ENCODE results near the gene MTCL1. TPM values are rescaled to one million over a fixed set of nuclear protein-coding genes. Genes with fewer than 3 reads are reported as not detected.

Gene MTCL1
- total and polyA plus RNA-seq, 5 donors from 2014 or later = 0.20 TPM; not detected in 4

DNA sequence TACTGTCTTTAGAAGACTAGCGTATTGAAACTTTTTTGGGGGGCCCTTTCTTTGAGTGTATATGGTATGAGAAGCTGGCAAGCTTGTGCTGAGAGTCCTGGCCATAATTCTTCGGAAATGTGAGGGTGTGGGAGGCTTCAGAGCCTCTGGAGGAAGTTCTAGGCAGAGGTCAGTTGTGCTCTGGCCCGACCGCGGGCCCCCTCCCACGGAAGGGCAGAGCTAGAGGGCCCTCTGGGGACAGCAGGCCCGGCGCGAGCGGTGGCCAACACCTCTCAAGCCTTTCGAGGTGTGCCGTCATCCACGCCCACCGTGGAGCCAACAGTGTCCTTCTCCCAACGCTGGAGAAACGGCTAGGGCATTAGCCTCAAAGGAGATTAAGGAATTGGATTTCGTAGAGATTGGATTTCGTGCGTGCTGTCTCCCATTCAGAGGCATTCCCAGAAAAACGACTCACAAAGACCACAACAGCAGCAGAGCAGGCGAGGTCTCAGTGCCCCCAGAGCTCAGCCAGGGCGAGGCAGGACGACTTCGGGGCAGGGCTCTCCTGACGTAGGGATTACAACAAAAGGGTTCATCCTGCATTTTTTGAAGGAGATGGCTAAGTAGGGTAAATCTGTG is 2.2 kb upstream of the MTCL1 start:
- Mint-ChIP-seq H3K4me1 (peaks cover 0 to 27% (median 8%) of the 10 kb centered on the region in 4 donors), H3K27me3 (peaks cover 68% of the 10 kb centered on the region), H3K27ac (no peak overlapping the region), H3K36me3 (no peaks in the 10 kb centered on the region), H3K9me3 (no peaks in the 10 kb centered on the region), H3K4me3 (peak overlapping the region; percentile 29 to 79 (median 45))
- no peak overlapping the region for H3K4me3 ChIP-seq (ENCODE audit: low read depth, low read length)
- H3K4me1 ChIP-seq (ENCODE audit: control insufficient read depth, insufficient read depth, low read length, poor library complexity, severe bottlenecking) = peaks cover 18% of the 10 kb centered on the region
- peaks cover 16% of the 10 kb centered on the region for H3K27me3 ChIP-seq (ENCODE audit: control insufficient read depth, insufficient read depth, low read length)
- no peaks in the 10 kb centered on the region for H3K9me3 ChIP-seq (ENCODE audit: control insufficient read depth in 2 of 2, low read length in 2 of 2)
- H3K36me3 ChIP-seq (ENCODE audit: control insufficient read depth, insufficient read depth, low read length) = no peaks in the 10 kb centered on the region
- H3K27ac ChIP-seq (ENCODE audit: insufficient read depth, low read length, poor library complexity, severe bottlenecking) = no peak overlapping the region
- no peak for ATAC-seq (ENCODE audit: low read depth in 2 of 2)
- DNase-seq = no peak

DNA sequence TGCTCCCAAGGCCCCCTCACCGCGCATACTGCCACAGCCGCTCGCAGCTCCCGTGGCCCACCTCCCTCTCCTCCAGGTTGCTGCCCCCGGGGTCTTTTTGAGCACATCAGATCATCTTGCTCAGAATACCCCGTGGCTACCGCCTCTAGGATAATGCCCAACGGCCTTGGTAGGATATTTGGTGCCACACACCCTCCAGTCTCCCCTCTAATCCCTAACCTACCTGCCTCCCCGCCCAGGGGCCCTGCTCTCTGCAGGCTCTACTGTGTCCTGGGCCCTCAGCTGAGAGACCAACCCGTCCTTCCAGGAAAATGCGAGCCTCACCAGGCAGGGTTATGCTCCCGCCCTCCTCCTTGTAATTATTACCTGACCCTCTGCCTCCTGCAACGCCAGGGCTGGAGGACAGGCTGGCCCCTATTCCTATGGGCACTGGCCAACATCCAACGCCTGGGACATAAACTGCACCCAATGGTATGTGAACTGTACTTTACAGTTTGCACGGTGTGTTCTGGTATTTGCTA is 1.5 kb upstream of the MTCL1 start:
- H3K36me3 Mint-ChIP-seq = no peaks in the 10 kb centered on the region
- ATAC-seq (ENCODE audit: low read depth in 2 of 2) (no peak), DNase-seq (no peak)
- H3K9me3 ChIP-seq (ENCODE audit: control insufficient read depth in 2 of 2, low read length in 2 of 2) = no peaks in the 10 kb centered on the region
- H3K27me3 Mint-ChIP-seq = peaks cover 74% of the 10 kb centered on the region
- H3K4me1 Mint-ChIP-seq = peaks cover 0 to 27% (median 8%) of the 10 kb centered on the region in 4 donors
- peaks cover 22% of the 10 kb centered on the region for H3K27me3 ChIP-seq (ENCODE audit: control insufficient read depth, insufficient read depth, low read length)
- no peak overlapping the region for H3K27ac Mint-ChIP-seq
- no peaks in the 10 kb centered on the region for H3K36me3 ChIP-seq (ENCODE audit: control insufficient read depth, insufficient read depth, low read length)
- H3K4me3 Mint-ChIP-seq = peak overlapping the region; percentile 79 to 95 (median 90)
- H3K4me3 ChIP-seq (ENCODE audit: low read depth, low read length) = no peak overlapping the region
- H3K4me1 ChIP-seq (ENCODE audit: control insufficient read depth, insufficient read depth, low read length, poor library complexity, severe bottlenecking) = peaks cover 18% of the 10 kb centered on the region
- H3K27ac ChIP-seq (ENCODE audit: insufficient read depth, low read length, poor library complexity, severe bottlenecking) = no peak overlapping the region
- no peaks in the 10 kb centered on the region for H3K9me3 Mint-ChIP-seq

DNA sequence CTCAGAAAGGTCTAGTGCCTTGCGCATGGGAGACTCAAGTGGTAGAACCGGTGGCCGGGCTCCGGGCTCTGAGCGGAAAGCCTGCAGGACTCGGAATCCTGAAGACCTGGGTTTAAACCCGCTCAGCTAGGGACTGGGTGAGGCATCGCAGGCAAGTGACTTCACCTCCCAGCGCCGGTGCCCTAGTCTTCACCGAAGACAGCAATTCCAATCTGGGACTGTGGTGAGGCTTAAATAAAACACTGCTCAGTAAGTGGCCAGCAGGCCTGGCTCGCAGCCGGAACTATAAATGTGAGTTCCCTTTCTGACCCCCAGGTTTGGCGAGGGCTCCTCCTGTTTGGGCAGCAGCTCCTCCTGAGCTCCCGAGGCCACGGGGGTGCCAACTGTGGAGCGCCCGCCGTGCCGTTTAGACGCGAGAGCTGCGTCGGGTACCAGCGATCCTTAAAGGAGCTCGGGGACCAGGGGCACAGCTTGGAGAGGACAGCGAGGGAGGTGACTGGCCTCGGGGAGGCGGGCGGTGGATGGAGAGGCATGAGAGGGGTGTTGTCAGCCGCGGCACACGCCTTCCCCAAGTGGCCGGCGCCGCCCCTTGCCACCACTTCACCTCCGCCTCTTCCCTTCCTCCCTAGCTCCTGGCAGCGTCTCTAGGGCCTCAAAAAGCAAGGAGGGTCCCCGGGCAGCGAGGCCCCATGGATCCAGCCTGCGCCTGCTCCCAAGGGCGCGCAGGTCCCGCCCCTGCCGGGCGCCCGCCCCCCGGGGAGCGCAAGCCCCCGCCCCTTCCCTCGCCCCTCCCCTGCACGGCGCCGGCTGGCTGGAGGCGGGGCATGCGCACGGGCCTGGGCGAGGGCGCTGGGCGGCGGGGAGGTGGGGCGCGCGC is 757 bp upstream of the MTCL1 start:
- no peaks in the 10 kb centered on the region for H3K36me3 Mint-ChIP-seq
- H3K4me1 ChIP-seq (ENCODE audit: control insufficient read depth, insufficient read depth, low read length, poor library complexity, severe bottlenecking) = peaks cover 18% of the 10 kb centered on the region
- ATAC-seq (ENCODE audit: low read depth in 2 of 2) = peak; percentile 86 to 87
- H3K27ac ChIP-seq (ENCODE audit: insufficient read depth, low read length, poor library complexity, severe bottlenecking) = no peak overlapping the region
- H3K9me3 ChIP-seq (ENCODE audit: control insufficient read depth in 2 of 2, low read length in 2 of 2) = no peaks in the 10 kb centered on the region
- no peak overlapping the region for H3K27ac Mint-ChIP-seq
- peaks cover 22% of the 10 kb centered on the region for H3K27me3 ChIP-seq (ENCODE audit: control insufficient read depth, insufficient read depth, low read length)
- H3K4me3 Mint-ChIP-seq = peak overlapping the region; percentile 79 to 95 (median 90)
- peak; percentile 71 to 80 (median 72) for DNase-seq
- peaks cover 76% of the 10 kb centered on the region for H3K27me3 Mint-ChIP-seq
- H3K4me3 ChIP-seq (ENCODE audit: low read depth, low read length) = no peak overlapping the region
- H3K4me1 Mint-ChIP-seq = peaks cover 0 to 27% (median 8%) of the 10 kb centered on the region in 4 donors
- H3K9me3 Mint-ChIP-seq = no peaks in the 10 kb centered on the region
- H3K36me3 ChIP-seq (ENCODE audit: control insufficient read depth, insufficient read depth, low read length) = no peaks in the 10 kb centered on the region

DNA sequence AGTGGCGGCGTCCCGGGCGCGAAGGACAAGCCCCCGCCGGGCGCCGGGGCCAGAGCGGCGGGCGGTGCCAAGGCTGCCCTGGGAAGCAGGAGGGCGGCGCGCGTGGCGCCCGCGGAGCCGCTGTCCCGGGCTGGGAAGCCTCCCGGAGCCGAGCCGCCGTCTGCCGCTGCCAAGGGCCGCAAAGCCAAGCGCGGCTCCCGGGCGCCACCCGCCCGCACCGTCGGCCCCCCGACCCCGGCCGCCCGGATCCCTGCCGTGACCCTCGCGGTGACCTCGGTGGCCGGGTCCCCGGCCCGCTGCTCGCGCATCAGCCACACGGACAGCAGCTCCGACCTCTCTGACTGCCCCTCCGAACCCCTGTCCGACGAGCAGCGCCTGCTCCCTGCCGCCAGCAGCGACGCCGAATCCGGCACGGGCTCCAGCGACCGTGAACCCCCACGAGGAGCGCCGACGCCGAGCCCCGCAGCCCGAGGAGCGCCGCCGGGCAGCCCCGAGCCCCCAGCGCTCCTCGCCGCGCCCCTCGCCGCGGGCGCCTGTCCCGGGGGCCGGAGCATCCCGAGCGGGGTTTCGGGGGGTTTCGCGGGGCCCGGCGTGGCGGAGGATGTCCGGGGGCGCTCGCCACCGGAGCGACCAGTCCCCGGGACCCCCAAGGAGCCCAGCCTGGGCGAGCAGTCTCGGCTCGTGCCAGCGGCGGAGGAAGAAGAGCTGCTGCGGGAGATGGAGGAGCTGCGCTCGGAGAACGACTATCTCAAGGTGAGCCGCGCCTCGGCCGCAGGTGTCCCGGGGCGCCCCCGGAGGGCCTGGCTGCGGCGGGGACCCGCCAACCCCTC is 820 bp downstream of the MTCL1 start:
- H3K4me3 ChIP-seq (ENCODE audit: low read depth, low read length) = no peak overlapping the region
- H3K27ac Mint-ChIP-seq = no peak overlapping the region
- H3K4me1 ChIP-seq (ENCODE audit: control insufficient read depth, insufficient read depth, low read length, poor library complexity, severe bottlenecking) = peaks cover 18% of the 10 kb centered on the region
- ATAC-seq (ENCODE audit: low read depth in 2 of 2) (no peak), DNase-seq (no peak)
- H3K27me3 Mint-ChIP-seq = peaks cover 68% of the 10 kb centered on the region
- H3K4me3 Mint-ChIP-seq = peak overlapping the region in 2 of 4 donors; percentile 91 to 95
- no peaks in the 10 kb centered on the region for H3K9me3 ChIP-seq (ENCODE audit: control insufficient read depth in 2 of 2, low read length in 2 of 2)
- H3K36me3 ChIP-seq (ENCODE audit: control insufficient read depth, insufficient read depth, low read length) = no peaks in the 10 kb centered on the region
- no peaks in the 10 kb centered on the region for H3K9me3 Mint-ChIP-seq
- H3K36me3 Mint-ChIP-seq = no peaks in the 10 kb centered on the region
- peaks cover 0 to 27% (median 8%) of the 10 kb centered on the region in 4 donors for H3K4me1 Mint-ChIP-seq
- H3K27ac ChIP-seq (ENCODE audit: insufficient read depth, low read length, poor library complexity, severe bottlenecking) = no peak overlapping the region
- peaks cover 24% of the 10 kb centered on the region for H3K27me3 ChIP-seq (ENCODE audit: control insufficient read depth, insufficient read depth, low read length)

DNA sequence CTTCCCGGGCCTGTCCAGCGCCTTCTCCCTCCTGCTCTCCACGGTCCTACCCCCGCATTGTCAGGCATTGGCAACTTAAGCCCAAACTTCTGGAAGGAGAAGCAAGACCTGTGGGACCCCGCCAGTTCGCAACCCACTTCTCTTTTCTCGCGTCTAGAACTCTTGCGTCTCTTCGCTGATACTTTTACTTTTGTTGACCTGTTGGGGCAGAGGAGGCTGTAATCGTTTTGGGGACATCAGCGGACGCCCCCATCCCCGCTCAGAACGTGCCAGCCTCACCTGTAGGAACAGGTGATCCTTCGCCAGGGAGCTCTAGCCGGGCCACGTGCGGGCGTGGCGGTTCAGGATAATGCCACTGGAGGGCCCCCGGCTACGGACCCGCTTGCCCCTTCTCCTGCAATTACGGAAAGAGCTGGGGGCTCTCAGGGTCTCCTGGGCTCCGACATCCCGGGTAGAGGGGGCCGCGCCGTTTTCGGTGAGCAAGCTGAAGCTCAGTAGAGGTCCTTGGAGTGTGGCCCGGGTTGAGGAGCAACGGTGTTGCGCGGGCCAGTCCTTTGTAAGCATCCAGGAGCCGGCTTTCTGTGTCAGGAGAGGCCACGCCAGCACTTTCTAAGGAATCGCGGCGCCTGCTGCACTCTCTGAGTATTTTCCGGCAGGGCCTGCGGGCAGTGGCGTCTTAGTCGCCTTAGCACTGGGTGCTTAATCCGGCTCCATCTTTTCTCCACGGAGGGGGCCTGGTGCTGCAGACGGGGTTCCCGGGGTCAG is 1.6 kb downstream of the MTCL1 start:
- Mint-ChIP-seq H3K27ac (no peak overlapping the region), H3K27me3 (peaks cover 60% of the 10 kb centered on the region), H3K9me3 (peaks cover 0 to 2% (median 0%) of the 10 kb centered on the region in 7 donors), H3K4me1 (peaks cover 0 to 27% (median 8%) of the 10 kb centered on the region in 4 donors), H3K36me3 (no peaks in the 10 kb centered on the region), H3K4me3 (peak overlapping the region; percentile 89 to 95 (median 91))
- Histone ChIP-seq H3K9me3 (ENCODE audit: control insufficient read depth in 2 of 2, low read length in 2 of 2) (no peaks in the 10 kb centered on the region), H3K27me3 (ENCODE audit: control insufficient read depth, insufficient read depth, low read length) (peaks cover 22% of the 10 kb centered on the region), H3K27ac (ENCODE audit: insufficient read depth, low read length, poor library complexity, severe bottlenecking) (no peak overlapping the region), H3K4me1 (ENCODE audit: control insufficient read depth, insufficient read depth, low read length, poor library complexity, severe bottlenecking) (peaks cover 18% of the 10 kb centered on the region), H3K36me3 (ENCODE audit: control insufficient read depth, insufficient read depth, low read length) (no peaks in the 10 kb centered on the region), H3K4me3 (ENCODE audit: low read depth, low read length) (no peak overlapping the region)
- DNase-seq (no peak), ATAC-seq (ENCODE audit: low read depth in 2 of 2) (no peak)

DNA sequence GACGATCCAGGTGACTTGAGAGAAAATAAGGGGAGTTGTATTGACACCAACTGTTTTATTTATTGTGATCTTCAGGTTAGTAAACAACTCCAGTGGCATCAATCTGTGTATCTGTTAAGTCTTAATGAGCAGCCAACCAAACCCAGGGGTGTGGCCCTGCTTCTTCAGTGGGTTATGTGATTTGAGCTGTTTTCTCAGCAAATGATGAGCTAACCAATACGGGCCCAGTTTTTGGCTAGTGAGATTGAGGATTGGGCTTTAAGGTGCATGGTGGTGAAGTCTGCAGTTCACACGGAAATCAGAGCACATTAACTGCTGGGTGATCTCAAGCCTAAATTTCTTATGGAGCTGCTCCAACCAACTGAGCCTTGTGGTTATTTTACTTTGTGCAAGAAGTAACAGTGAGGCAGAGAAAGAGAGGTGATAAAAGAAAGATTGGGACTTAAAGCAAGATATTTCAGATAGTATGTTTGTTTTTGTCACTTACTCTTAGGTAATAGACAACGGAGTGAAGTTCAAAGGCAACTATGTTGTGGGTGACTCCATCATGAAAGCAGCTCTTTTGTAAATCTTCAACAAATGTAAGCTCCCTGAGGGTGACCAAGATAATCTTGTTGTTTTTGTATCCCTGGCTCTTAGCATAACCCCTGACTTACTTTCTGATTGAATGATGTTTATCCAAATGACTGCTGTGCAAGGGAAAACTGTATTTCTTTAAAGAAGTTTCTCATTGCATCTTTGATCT is 2.4 kb downstream of the MTCL1 start:
- Mint-ChIP-seq H3K4me1 (peaks cover 0 to 27% (median 8%) of the 10 kb centered on the region in 4 donors), H3K27me3 (peaks cover 58% of the 10 kb centered on the region), H3K4me3 (peak overlapping the region; percentile 49 to 95 (median 83)), H3K27ac (no peak overlapping the region), H3K36me3 (no peaks in the 10 kb centered on the region), H3K9me3 (peaks cover 0 to 2% (median 0%) of the 10 kb centered on the region in 7 donors)
- no peak for DNase-seq
- peaks cover 22% of the 10 kb centered on the region for H3K27me3 ChIP-seq (ENCODE audit: control insufficient read depth, insufficient read depth, low read length)
- H3K36me3 ChIP-seq (ENCODE audit: control insufficient read depth, insufficient read depth, low read length) = no peaks in the 10 kb centered on the region
- ATAC-seq (ENCODE audit: low read depth in 2 of 2) = no peak
- peaks cover 18% of the 10 kb centered on the region for H3K4me1 ChIP-seq (ENCODE audit: control insufficient read depth, insufficient read depth, low read length, poor library complexity, severe bottlenecking)
- H3K27ac ChIP-seq (ENCODE audit: insufficient read depth, low read length, poor library complexity, severe bottlenecking) = no peak overlapping the region
- no peaks in the 10 kb centered on the region for H3K9me3 ChIP-seq (ENCODE audit: control insufficient read depth in 2 of 2, low read length in 2 of 2)
- H3K4me3 ChIP-seq (ENCODE audit: low read depth, low read length) = no peak overlapping the region

Measured in CD4-positive, CD25-positive, alpha-beta regulatory T cell (primary cell).